Mucosa of descending colon (tissue), 3 donors: ENCODE data around the gene SOS1. TPM values are rescaled to one million over a fixed set of nuclear protein-coding genes. Genes with fewer than 3 reads are reported as not detected.

Experiments used
- ATAC-seq: fragments of 200-7000 bp; cut with Tn5 transposase; one replicate; pipeline ENCODE4 v1.9.1; 2020; ENCODE audit warnings: mild to moderate bottlenecking, moderate library complexity
- DNase-seq, 3 donors: peaks; one replicate each; pipeline ENCODE4 v3.0.0-alpha.2; 2020
- H3K36me3 ChIP-seq: fragments of 200-600 bp; one replicate; pipeline ENCODE4 v1.8.0; 2021; ENCODE audit warnings: low read depth, mild to moderate bottlenecking
- H3K4me1 ChIP-seq: fragments of 200-600 bp; one replicate; pipeline ENCODE4 v1.8.0; 2021; ENCODE audit warnings: low read depth, mild to moderate bottlenecking
- H3K4me3 ChIP-seq: fragments of 200-600 bp; one replicate; pipeline ENCODE4 v1.8.0; 2021; ENCODE audit warnings: mild to moderate bottlenecking
- H3K9me3 ChIP-seq: fragments of 200-600 bp; one replicate; pipeline ENCODE4 v1.8.0; 2021; ENCODE audit warnings: mild to moderate bottlenecking
- CTCF ChIP-seq: fragments of 200-600 bp; IDR thresholded peaks from one replicate; pipeline ENCODE4 v1.8.0; 2022; ENCODE audit warnings: antibody characterized with exemption, mild to moderate bottlenecking
- intact Hi-C, 2 donors: fragments of 100-400 bp; cut with DNase I in 1 of 2; cut with micrococcal nuclease in 1 of 2; formaldehyde crosslinking; loops; one replicate each; pipeline versions ENCODE4 v1.11.0 to v1.11.1; 2022; cut with DNase I, micrococcal nuclease
- total RNA-seq, 3 donors: library from RNA; stranded (reverse); fragmentation: NEBNext Ultra II Directional in 2 of 3; extraction: Animal tissue kit (Norgen Biotek cat#: 25700) in 2 of 3; gene quantifications; one replicate each; pipeline versions ENCODE4 v1.2.1 to v1.2.4, GENCODE V29; 2021 to 2023
- donor health status: DM: no; HTN: no; CAD: no; lungs with moderate emphysema.
- donor health status: DM: no; HTN: no; CAD: no.
- donor health status: DM: no; HTN: yes; CAD: no.

Gene SOS1
- total RNA-seq, 3 donors from 2014 or later: 38.8 to 44.2 (median 39.8) TPM

GRCh38 chr2:39127973-39128372 is 7.1 kb upstream of the SOS1 start:
- intact Hi-C loops: no loop called here
- no peak for ATAC-seq
- Histone ChIP-seq H3K9me3 (no peaks in the 10 kb centered on the region), H3K4me3 (no peak overlapping the region), H3K4me1 (peaks cover 14% of the 10 kb centered on the region), H3K36me3 (no peaks in the 10 kb centered on the region)
- DNase-seq: peak in 1 of 3 donors; percentile 15
- no peak for TF ChIP-seq CTCF

- intact Hi-C loops: no loop called here
- no peak for TF ChIP-seq CTCF
- Histone ChIP-seq H3K4me3 (peak overlapping the region; percentile 44), H3K4me1 (peaks cover 25% of the 10 kb centered on the region), H3K36me3 (no peaks in the 10 kb centered on the region), H3K9me3 (no peaks in the 10 kb centered on the region)
- no peak for ATAC-seq
- peak in 1 of 3 donors; percentile 59 for DNase-seq
These were observed 3.9 kb upstream of the SOS1 start for GRCh38 chr2:39124746-39125057.

- Histone ChIP-seq H3K4me3 (peak overlapping the region; percentile 44), H3K4me1 (peaks cover 25% of the 10 kb centered on the region), H3K36me3 (no peaks in the 10 kb centered on the region), H3K9me3 (no peaks in the 10 kb centered on the region)
- peak; percentile 40 for TF ChIP-seq CTCF
- intact Hi-C loops: no loop called here
- ATAC-seq: peak; percentile 86
- DNase-seq: peak; percentile 94 to 98 (median 96)
These were observed 3.3 kb upstream of the SOS1 start for GRCh38 chr2:39124000-39124745.

GRCh38 chr2:39123436-39123999 is 2.7 kb upstream of the SOS1 start:
- Histone ChIP-seq H3K9me3 (no peaks in the 10 kb centered on the region), H3K4me3 (peak overlapping the region; percentile 44), H3K4me1 (peaks cover 26% of the 10 kb centered on the region), H3K36me3 (no peaks in the 10 kb centered on the region)
- ATAC-seq (no peak), DNase-seq (peak; percentile 15 to 58 (median 42))
- intact Hi-C loops: no loop called here
- no peak for TF ChIP-seq CTCF

GRCh38 chr2:39121523-39122063 is 742 bp upstream of the SOS1 start:
- no peak for TF ChIP-seq CTCF
- intact Hi-C loops: no loop called here

More at GRCh38 chr2:39121523-39122063, 742 bp upstream of the SOS1 start:
- ATAC-seq (no peak), DNase-seq (peak in 1 of 3 donors; percentile 8)
- no peaks in the 10 kb centered on the region for H3K36me3 ChIP-seq
- H3K9me3 ChIP-seq: no peaks in the 10 kb centered on the region
- peak overlapping the region; percentile 70 for H3K4me3 ChIP-seq
- peaks cover 34% of the 10 kb centered on the region for H3K4me1 ChIP-seq
